H1 (cell line): ENCODE data around the gene RGL3. TPM values are rescaled to one million over a fixed set of nuclear protein-coding genes. Genes with fewer than 3 reads are reported as not detected.

Experiments
- CTCF ChIA-PET: fragments of 300-600 bp; sonication (Branson Sonifier 250); formaldehyde crosslinking; loops from one replicate; lab custom pipeline; 2021; ENCODE audit not compliant: partially characterized antibody; lab: Charles Lee
- POLR2A ChIA-PET: fragments of 300-600 bp; sonication (Branson Sonifier 250); formaldehyde crosslinking; loops from one replicate; lab custom pipeline; 2021; ENCODE audit warnings: inconsistent platforms; ENCODE audit not compliant: partially characterized antibody; lab: Charles Lee
- DNase-seq, 2 experiments: peaks; one replicate each; pipeline versions ENCODE4 v3.0.0 to v3.0.0-alpha.2; 2010 to 2022; ENCODE audit warnings: low spot score in 2 of 2, low read depth in 1 of 2, mixed read lengths in 1 of 2
- FAIRE-seq: peaks from 2 replicates; lab custom pipeline; 2011; peaks lifted over from hg19 to GRCh38; lab: Jason Lieb, UNC
- H2AFZ ChIP-seq: 2 replicates; pipeline ENCODE4 v1.8.1; 2012; ENCODE audit warnings: low read length, inconsistent platforms
- H2AK5ac ChIP-seq: 2 replicates; pipeline ENCODE4 v1.6.1; 2013; ENCODE audit warnings: low read depth, low read length
- H2BK120ac ChIP-seq: replicated peaks from 2 replicates; pipeline ENCODE3; 2013; ENCODE audit warnings: low read depth, low read length, inconsistent platforms
- H2BK12ac ChIP-seq: 2 replicates; pipeline ENCODE4 v1.6.1; 2013; ENCODE audit warnings: low read depth, low read length
- H2BK15ac ChIP-seq: 2 replicates; pipeline ENCODE4 v1.6.1; 2013; ENCODE audit warnings: low read length
- H2BK20ac ChIP-seq: 2 replicates; pipeline ENCODE4 v1.6.1; 2013; ENCODE audit warnings: low read length
- H2BK5ac ChIP-seq: 2 replicates; pipeline ENCODE4 v1.6.1; 2013; ENCODE audit warnings: low read depth, low read length
- H3K14ac ChIP-seq: 2 replicates; pipeline ENCODE4 v1.6.1; 2013; ENCODE audit warnings: inconsistent platforms; ENCODE audit not compliant: insufficient read length
- H3K18ac ChIP-seq: 2 replicates; pipeline ENCODE4 v1.6.1; 2013; ENCODE audit warnings: low read length; ENCODE audit errors: extremely low read depth
- H3K23ac ChIP-seq: 2 replicates; pipeline ENCODE4 v1.6.1; 2013; ENCODE audit warnings: inconsistent platforms; ENCODE audit not compliant: insufficient read length
- H3K23me2 ChIP-seq: 2 replicates; pipeline ENCODE4 v1.6.1; 2013; ENCODE audit warnings: low read depth, low read length
- H3K27ac ChIP-seq: 2 replicates; pipeline ENCODE4 v1.6.1; 2011; ENCODE audit warnings: low read depth, low read length, inconsistent platforms
- H3K27me3 ChIP-seq, 4 experiments: replicated peaks in 1 of 4; 1 replicate in 1 of 4; 2 replicates in 3 of 4; pipeline versions ENCODE4 v1.6.1 to v1.8.1; 2011 to 2013; ENCODE audit warnings: low read length in 3 of 4, mild to moderate bottlenecking in 3 of 4, inconsistent platforms in 2 of 4, mixed read lengths in 2 of 4, moderate library complexity in 1 of 4; ENCODE audit not compliant: control insufficient read depth in 3 of 4, insufficient read depth in 3 of 4; ENCODE audit errors: extremely low read depth in 1 of 4
- H3K36me3 ChIP-seq, 4 experiments: 2 replicates each; pipeline versions ENCODE4 v1.6.1 to v1.8.1; 2011 to 2013; ENCODE audit warnings: mild to moderate bottlenecking in 4 of 4, low read length in 3 of 4, moderate library complexity in 2 of 4, control low read depth in 1 of 4, inconsistent platforms in 1 of 4; ENCODE audit not compliant: insufficient read depth in 4 of 4, control insufficient read depth in 2 of 4
- H3K4ac ChIP-seq: replicated peaks from 2 replicates; pipeline ENCODE3; 2013; ENCODE audit warnings: low read length, low read depth, mixed read lengths, inconsistent platforms; ENCODE audit not compliant: insufficient read length
- H3K4me1 ChIP-seq, 4 experiments: replicated peaks in 1 of 4; 1 replicate in 1 of 4; 2 replicates in 3 of 4; pipeline versions ENCODE4 v1.6.1 to v1.8.1; 2011 to 2013; ENCODE audit warnings: low read length in 3 of 4, inconsistent platforms in 2 of 4, mixed read lengths in 1 of 4; ENCODE audit not compliant: insufficient read depth in 4 of 4, control insufficient read depth in 3 of 4
- H3K4me2 ChIP-seq, 2 experiments: 2 replicates each; pipeline versions ENCODE4 v1.6.1 to v1.8.1; 2011 to 2013; ENCODE audit warnings: low read depth in 2 of 2, low read length in 2 of 2, control low read depth in 1 of 2, inconsistent platforms in 1 of 2, mild to moderate bottlenecking in 1 of 2; ENCODE audit not compliant: insufficient read depth in 1 of 2
- H3K4me3 ChIP-seq, 4 experiments: fragments of 200-600, 300-600 bp in 1 of 4; sonication (generic), shearing (Covaris generic), sonication (Bioruptor Twin) in 1 of 4; 2 replicates each; pipeline versions ENCODE4 v1.5.1 to v1.8.1; 2011 to 2016; ENCODE audit warnings: low read length in 4 of 4, low read depth in 3 of 4, control low read depth in 2 of 4, inconsistent platforms in 2 of 4, mild to moderate bottlenecking in 2 of 4, mixed read lengths in 1 of 4, moderate library complexity in 1 of 4; ENCODE audit not compliant: insufficient read depth in 2 of 4; ENCODE audit errors: extremely low read depth in 1 of 4
- H3K56ac ChIP-seq: replicated peaks from 2 replicates; pipeline ENCODE3; 2013; ENCODE audit warnings: low read depth, mild to moderate bottlenecking, mixed read lengths, low read length, inconsistent platforms; ENCODE audit not compliant: insufficient read length
- H3K79me1 ChIP-seq: 2 replicates; pipeline ENCODE4 v1.6.1; 2013; ENCODE audit warnings: low read depth, low read length, control low read depth
- H3K79me2 ChIP-seq, 2 experiments: 2 replicates each; pipeline versions ENCODE4 v1.6.1 to v1.8.1; 2012 to 2013; ENCODE audit warnings: low read length in 2 of 2, mild to moderate bottlenecking in 2 of 2, inconsistent platforms in 1 of 2; ENCODE audit not compliant: insufficient read depth in 2 of 2, control insufficient read depth in 1 of 2
- H3K9ac ChIP-seq, 4 experiments: replicated peaks in 1 of 4; 1 replicate in 1 of 4; 2 replicates in 3 of 4; pipeline versions ENCODE4 v1.6.1 to v1.8.1; 2011 to 2013; ENCODE audit warnings: low read depth in 3 of 4, low read length in 3 of 4, control low read depth in 2 of 4, mild to moderate bottlenecking in 2 of 4, moderate library complexity in 2 of 4, inconsistent platforms in 1 of 4; ENCODE audit errors: extremely low read depth in 1 of 4
- H3K9me3 ChIP-seq, 2 experiments: 2 replicates each; pipeline versions ENCODE4 v1.6.1 to v1.8.1; 2012 to 2013; ENCODE audit warnings: mild to moderate bottlenecking in 2 of 2, moderate library complexity in 2 of 2, control low read depth in 1 of 2, inconsistent platforms in 1 of 2, low read depth in 1 of 2, low read length in 1 of 2, mixed read lengths in 1 of 2; ENCODE audit not compliant: insufficient read depth in 2 of 2
- H4K20me1 ChIP-seq, 2 experiments: replicated peaks in 1 of 2; 2 replicates each; pipeline versions ENCODE3 to v1.8.1; 2011 to 2013; ENCODE audit warnings: inconsistent platforms in 2 of 2, low read length in 2 of 2, mild to moderate bottlenecking in 1 of 2; ENCODE audit not compliant: insufficient read depth in 2 of 2, control insufficient read depth in 1 of 2
- H4K5ac ChIP-seq: 2 replicates; pipeline ENCODE4 v1.6.1; 2013; ENCODE audit warnings: low read length, low read depth, mixed read lengths, inconsistent platforms; ENCODE audit not compliant: insufficient read length
- H4K8ac ChIP-seq: 2 replicates; pipeline ENCODE4 v1.8.0; 2013; ENCODE audit warnings: mild to moderate bottlenecking, moderate library complexity, low read length, inconsistent platforms; ENCODE audit not compliant: insufficient read depth; ENCODE audit errors: extremely low read depth
- H4K91ac ChIP-seq: replicated peaks from 2 replicates; pipeline ENCODE3; 2013; ENCODE audit warnings: low read length, mixed read lengths, inconsistent platforms; ENCODE audit not compliant: insufficient read length
- BACH1 ChIP-seq: IDR thresholded peaks from 2 replicates; pipeline ENCODE4 v1.6.1; 2012; ENCODE audit warnings: low read length, improper control_type of control experiment
- CBX8 ChIP-seq: fragments of 300-800, 300-1000 bp; sonication (generic); IDR thresholded peaks from 2 replicates; pipeline ENCODE4 v1.7.1; 2016; ENCODE audit warnings: low read depth, low read length, borderline replicate concordance
- CHD2 ChIP-seq: IDR thresholded peaks from 2 replicates; pipeline ENCODE4 v1.6.1; 2012; ENCODE audit warnings: low read length, improper control_type of control experiment
- EP300 ChIP-seq, 2 experiments: IDR thresholded peaks; 1 replicate in 1 of 2; 2 replicates in 1 of 2; pipeline ENCODE4 v1.6.1; 2011 to 2012; ENCODE audit warnings: low read depth in 2 of 2, low read length in 2 of 2, mild to moderate bottlenecking in 2 of 2, borderline replicate concordance in 1 of 2, inconsistent platforms in 1 of 2, moderate library complexity in 1 of 2
- GABPA ChIP-seq: IDR thresholded peaks from 2 replicates; pipeline ENCODE4 v1.6.1; 2011; ENCODE audit warnings: mild to moderate bottlenecking, low read length, moderate library complexity, borderline replicate concordance; ENCODE audit not compliant: insufficient read depth
- GTF2F1 ChIP-seq: IDR thresholded peaks from 2 replicates; pipeline ENCODE4 v1.6.1; 2012; ENCODE audit warnings: low read depth, low read length, improper control_type of control experiment, borderline replicate concordance
- PHF8 ChIP-seq: fragments of 200-600 bp; sonication (generic); conservative IDR thresholded peaks from 2 replicates; pipeline ENCODE4 v1.7.1; 2012; ENCODE audit warnings: low read depth, mild to moderate bottlenecking, inconsistent platforms, low read length, moderate library complexity
- RAD21 ChIP-seq, 2 experiments: IDR thresholded peaks in 1 of 2; conservative IDR thresholded peaks in 1 of 2; 2 replicates each; pipeline ENCODE4 v1.6.1; 2011; ENCODE audit warnings: low read depth in 2 of 2, low read length in 2 of 2, improper control_type of control experiment in 1 of 2, inconsistent platforms in 1 of 2, mild to moderate bottlenecking in 1 of 2, moderate library complexity in 1 of 2
- SIRT6 ChIP-seq: IDR thresholded peaks from one replicate; pipeline ENCODE4 v1.7.1; 2012; ENCODE audit warnings: low read length, inconsistent platforms
- ZNF274 ChIP-seq: IDR thresholded peaks from 2 replicates; pipeline ENCODE4 v1.7.0; 2012; ENCODE audit warnings: low read length, borderline replicate concordance; ENCODE audit errors: extremely low read depth
- WGBS, 2 experiments: shearing (Covaris generic) in 1 of 2; methylation state at CpG; one replicate each; pipeline versions ENCODE4 v1.1.6 to v1.1.7; 2013 to 2015; ENCODE audit warnings: low lambda C conversion rate in 2 of 2, mixed read lengths in 2 of 2, inconsistent platforms in 1 of 2, low coverage in 1 of 2, missing lambda C conversion rate in 1 of 2; ENCODE audit not compliant: insufficient replicate concordance in 2 of 2, insufficient coverage in 1 of 2, insufficient read length in 1 of 2; ENCODE audit errors: extremely low coverage in 1 of 2, missing lambda C conversion rate in 1 of 2; 5-methylcytosine and 5-hydroxymethylcytosine counted together
- polyA plus RNA-seq, 7 experiments: library from polyadenylated mRNA; depleted of rRNA in 3 of 7; stranded (reverse) in 5 of 7; unstranded in 2 of 7; fragments of >200 nt in 5 of 7; fragments of 200-250 nt in 2 of 7; gene quantifications; 1 replicate in 5 of 7; 2 replicates in 1 of 7; 4 replicates in 1 of 7; pipeline versions ENCODE4 v1.2.1 to v1.2.3, GENCODE V29; 2011 to 2013; ENCODE audit warnings: missing spikeins in 2 of 7, mixed read lengths in 2 of 7
- total RNA-seq: library from RNA; stranded (reverse); fragmentation: NEBNext Ultra II Directional; extraction: Animal tissue kit (Norgen Biotek cat#: 25700); gene quantifications from 2 replicates; pipeline ENCODE4 v1.2.1, GENCODE V29; 2021

The RGL3 gene
- total and polyA plus RNA-seq, 2 of the 8 experiments (the other 6 are each of a cell fraction or from before 2014, with no cell fraction given), result 36.9 to 40.9 TPM

DNA sequence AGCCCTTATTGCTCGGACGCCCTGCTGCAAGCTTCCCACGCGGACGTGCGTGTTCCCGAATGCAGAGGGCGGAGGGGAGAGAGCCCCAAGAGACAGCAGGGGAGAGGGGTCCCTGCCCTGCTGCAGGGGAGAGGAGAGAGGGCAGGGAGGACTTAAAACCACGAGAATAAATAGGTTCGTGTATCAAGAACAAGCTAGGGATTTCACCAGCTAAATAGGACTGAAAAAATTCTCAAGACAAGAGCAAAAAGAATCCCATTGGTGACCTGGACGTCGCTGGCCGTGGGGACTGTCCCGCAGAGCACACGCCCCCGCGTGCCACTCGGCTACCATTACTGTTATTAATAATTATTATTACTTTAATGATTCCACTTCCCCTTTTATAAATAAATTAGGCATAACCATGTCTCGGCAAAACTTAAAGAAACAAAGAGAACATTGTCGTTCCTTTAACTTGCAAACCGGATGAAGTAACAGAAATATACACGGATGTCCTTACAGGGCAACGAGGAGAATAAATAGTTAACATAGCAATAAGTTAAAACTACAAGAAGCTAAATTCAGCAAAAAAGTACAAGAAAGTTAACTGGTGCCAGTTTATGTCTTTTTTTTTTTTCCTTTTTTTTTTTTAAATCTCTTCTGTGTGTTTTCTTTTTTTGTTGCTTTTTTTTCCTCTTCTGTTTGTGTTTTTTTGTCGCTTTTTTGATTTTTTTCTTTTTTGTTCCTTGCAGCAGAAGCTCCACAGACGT, 32.9 kb upstream of the RGL3 start:
- DNase-seq (no peak), FAIRE-seq (no peak)
- Histone ChIP-seq H2BK120ac (no peak overlapping the region), H3K9me3 (no peaks in the 10 kb centered on the region), H3K23ac (no peak overlapping the region), H2AK5ac (no peak overlapping the region), H2BK15ac (no peak overlapping the region), H3K4me1 (peaks cover 2 to 17% (median 7%) of the 10 kb centered on the region in 4 experiments), H4K8ac (peak overlapping the region; percentile 62; the same call in 1 of the 2 replicates), H3K18ac (no peak overlapping the region; the same call in 1 of the 2 replicates), H4K91ac (no peak overlapping the region), H3K14ac (no peak overlapping the region), H3K4ac (no peak overlapping the region), H4K20me1 (peaks cover 0 to 10% of the 10 kb centered on the region in 2 experiments), H3K79me1 (no peaks in the 10 kb centered on the region), H3K27ac (no peak overlapping the region; the same call in 1 of the 2 replicates), H3K56ac (no peak overlapping the region), H2BK12ac (no peak overlapping the region), H2BK20ac (0 out of 2 replicates have a peak overlapping the region, but pooled peaks have one; percentile 43), H4K5ac (no peak overlapping the region), H3K4me3 (peak overlapping the region in 2 of 4 experiments; percentile 14 to 36; a peak in 3 of 8 replicates), H3K27me3 (no peaks in the 10 kb centered on the region), H3K4me2 (peak overlapping the region; percentile 36 to 51; a peak in 3 of 4 replicates), H3K23me2 (no peaks in the 10 kb centered on the region), H3K79me2 (no peaks in the 10 kb centered on the region), H3K36me3 (peaks cover 6 to 30% (median 22%) of the 10 kb centered on the region in 4 experiments; a peak in 5 of 8 replicates), H2AFZ (no peak overlapping the region), H3K9ac (no peak overlapping the region), H2BK5ac (no peak overlapping the region; the same call in 1 of the 2 replicates)
- WGBS, 2 experiments, result 55% methylated on average over 20 of the region's 25 CpGs; no CpG with 5 or more reads in 1 of the 2 experiments
- CTCF ChIA-PET, result interaction anchor here (0.6 to 2.3 kb wide), 18 partner anchors 9 to 300 kb away, joined by 3 to 22 read pairs (median 4); partner anchors contain the start of genes ELAVL3, EPOR and ODAD3
- POLR2A ChIA-PET, result interaction anchor here (0.6 to 2.7 kb wide), 13 partner anchors 10 to 930 kb away, joined by 3 to 14 read pairs (median 4); partner anchors contain the start of genes ELAVL3, EPOR, ODAD3 and PRKCSH
- no peak for TF ChIP-seq CHD2
- TF ChIP-seq GABPA, result no peak
- no peak for TF ChIP-seq EP300 (IDR thresholded peaks at IDR 0.05; ENCODE audit: borderline replicate concordance in 1 of 2, low read depth in 2 of 2, low read length in 2 of 2)
- no peak for TF ChIP-seq RAD21 (IDR thresholded peaks at IDR 0.05 in 1 of 2, conservative IDR thresholded peaks at IDR 0.05 in 1 of 2; ENCODE audit: low read depth in 2 of 2, low read length in 2 of 2)
- no peak for TF ChIP-seq GTF2F1
- no peak for TF ChIP-seq SIRT6
- no peak for TF ChIP-seq CBX8
- no peak for TF ChIP-seq BACH1
- no peak for TF ChIP-seq ZNF274
- no peak for TF ChIP-seq PHF8
